Activated T-cell treated with anti-CD3 and anti-CD28 coated beads, Interleukin-2, amount 50 U/mL, for 24 hours (primary cell): Measurements from ENCODE around the gene RHBDD1.
"Not testable (repeated sequence)": the region's sequence is repeated elsewhere in the genome, so short reads cannot be mapped to it uniquely, and the experiment has no call there.

Source experiments
- DNase-seq: peaks from one replicate; pipeline ENCODE4 v3.0.0-alpha.2; 2020
- H3K27ac Mint-ChIP-seq: 2 replicates; pipeline ENCODE4 v1.8.0; 2020; ENCODE audit warnings: mild to moderate bottlenecking, mixed read lengths
- H3K27me3 Mint-ChIP-seq: 2 replicates; pipeline ENCODE4 v1.8.0; 2020; ENCODE audit warnings: mixed read lengths
- H3K36me3 Mint-ChIP-seq: 2 replicates; pipeline ENCODE4 v1.8.0; 2020; ENCODE audit warnings: low read depth, mixed read lengths
- H3K4me1 Mint-ChIP-seq: 2 replicates; pipeline ENCODE4 v1.8.0; 2020; ENCODE audit warnings: low read depth, mixed read lengths
- H3K4me3 Mint-ChIP-seq: 2 replicates; pipeline ENCODE4 v1.8.0; 2020; ENCODE audit warnings: mild to moderate bottlenecking, moderate library complexity, mixed read lengths
- H3K9me3 Mint-ChIP-seq: 2 replicates; pipeline ENCODE4 v1.8.0; 2020; ENCODE audit warnings: mixed read lengths

RHBDD1 gene

GRCh38 chr2:226828191-226828590 lies 7.7 kb upstream of the RHBDD1 start:
- no peak overlapping the region for H3K4me3 Mint-ChIP-seq
- H3K27me3 Mint-ChIP-seq = no peaks in the 10 kb centered on the region
- peaks cover 34% of the 10 kb centered on the region for H3K4me1 Mint-ChIP-seq
- DNase-seq = no peak
- H3K36me3 Mint-ChIP-seq = peaks cover 23% of the 10 kb centered on the region
- no peak overlapping the region for H3K27ac Mint-ChIP-seq
- peaks cover 5% of the 10 kb centered on the region for H3K9me3 Mint-ChIP-seq

- Mint-ChIP-seq H3K9me3 (peaks cover 2% of the 10 kb centered on the region), H3K27ac (no peak overlapping the region), H3K4me3 (no peak overlapping the region), H3K27me3 (no peaks in the 10 kb centered on the region), H3K36me3 (peaks cover 40% of the 10 kb centered on the region), H3K4me1 (peaks cover 46% of the 10 kb centered on the region)
- DNase-seq = no peak
Measured at GRCh38 chr2:226829721-226830631, 5.9 kb upstream of the RHBDD1 start.

- DNase-seq = no peak
- Mint-ChIP-seq H3K27me3 (no peaks in the 10 kb centered on the region), H3K27ac (no peak overlapping the region), H3K9me3 (peaks cover 2% of the 10 kb centered on the region), H3K36me3 (peaks cover 51% of the 10 kb centered on the region), H3K4me1 (peaks cover 48% of the 10 kb centered on the region), H3K4me3 (no peak overlapping the region)
Measured at GRCh38 chr2:226831266-226831665, 4.6 kb upstream of the RHBDD1 start.

- Mint-ChIP-seq H3K4me3 (no peak overlapping the region), H3K9me3 (peaks cover 2% of the 10 kb centered on the region), H3K27ac (no peak overlapping the region), H3K36me3 (peaks cover 59% of the 10 kb centered on the region), H3K4me1 (peaks cover 51% of the 10 kb centered on the region), H3K27me3 (no peaks in the 10 kb centered on the region)
- DNase-seq = no peak
Measured at GRCh38 chr2:226832061-226832460, 3.8 kb upstream of the RHBDD1 start.

GRCh38 chr2:226834880-226835279 lies 974 bp upstream of the RHBDD1 start:
- H3K4me1 Mint-ChIP-seq = peaks cover 61% of the 10 kb centered on the region
- H3K27me3 Mint-ChIP-seq, H3K9me3 Mint-ChIP-seq: not testable (repeated sequence)
- peak overlapping the region; percentile 99 for H3K27ac Mint-ChIP-seq
- peaks cover 79% of the 10 kb centered on the region for H3K36me3 Mint-ChIP-seq
- DNase-seq = peak; percentile 35
- peak overlapping the region; percentile 90 for H3K4me3 Mint-ChIP-seq

- DNase-seq = no peak
- Mint-ChIP-seq H3K4me1 (peaks cover 62% of the 10 kb centered on the region), H3K36me3 (peaks cover 84% of the 10 kb centered on the region)
Measured at GRCh38 chr2:226835420-226835795, 446 bp upstream of the RHBDD1 start.

GRCh38 chr2:226836548-226836885 lies 663 bp downstream of the RHBDD1 start:
- Mint-ChIP-seq H3K27ac (peak overlapping the region; percentile 99), H3K9me3 (peaks cover 2% of the 10 kb centered on the region), H3K27me3 (no peaks in the 10 kb centered on the region), H3K36me3 (peaks cover 83% of the 10 kb centered on the region), H3K4me3 (peak overlapping the region; percentile 90), H3K4me1 (peaks cover 65% of the 10 kb centered on the region)
- DNase-seq = no peak

More at GRCh38 chr2:226835420-226835795, 446 bp upstream of the RHBDD1 start:
- peak overlapping the region; percentile 90 for H3K4me3 Mint-ChIP-seq
- no peaks in the 10 kb centered on the region for H3K27me3 Mint-ChIP-seq
- H3K27ac Mint-ChIP-seq = peak overlapping the region; percentile 99
- peaks cover 2% of the 10 kb centered on the region for H3K9me3 Mint-ChIP-seq

- DNase-seq = no peak
- peaks cover 68% of the 10 kb centered on the region for H3K4me1 Mint-ChIP-seq
- H3K4me3 Mint-ChIP-seq = peak overlapping the region; percentile 90
- H3K27ac Mint-ChIP-seq = peak overlapping the region; percentile 99
- no peaks in the 10 kb centered on the region for H3K9me3 Mint-ChIP-seq
- peaks cover 83% of the 10 kb centered on the region for H3K36me3 Mint-ChIP-seq
- H3K27me3 Mint-ChIP-seq = no peaks in the 10 kb centered on the region
Measured at GRCh38 chr2:226837334-226837733, 1.5 kb downstream of the RHBDD1 start.

GRCh38 chr2:226837787-226838603 lies 2.1 kb downstream of the RHBDD1 start:
- H3K27me3 Mint-ChIP-seq = no peaks in the 10 kb centered on the region
- no peak for DNase-seq
- H3K27ac Mint-ChIP-seq = peak overlapping the region; percentile 99
- H3K36me3 Mint-ChIP-seq = peaks cover 85% of the 10 kb centered on the region
- H3K9me3 Mint-ChIP-seq = no peaks in the 10 kb centered on the region
- H3K4me3 Mint-ChIP-seq = peak overlapping the region; percentile 90
- peaks cover 72% of the 10 kb centered on the region for H3K4me1 Mint-ChIP-seq

- Mint-ChIP-seq H3K36me3 (peaks cover 85% of the 10 kb centered on the region), H3K9me3 (no peaks in the 10 kb centered on the region), H3K27ac (peak overlapping the region; percentile 99), H3K4me3 (peak overlapping the region; percentile 90), H3K4me1 (peaks cover 72% of the 10 kb centered on the region), H3K27me3 (no peaks in the 10 kb centered on the region)
- no peak for DNase-seq
Measured at GRCh38 chr2:226838722-226839121, 2.9 kb downstream of the RHBDD1 start.

GRCh38 chr2:226839161-226839560 lies 3.3 kb downstream of the RHBDD1 start:
- DNase-seq = no peak
- H3K36me3 Mint-ChIP-seq = peaks cover 84% of the 10 kb centered on the region
- peak overlapping the region; percentile 90 for H3K4me3 Mint-ChIP-seq
- H3K4me1 Mint-ChIP-seq = peaks cover 71% of the 10 kb centered on the region
- H3K9me3 Mint-ChIP-seq = no peaks in the 10 kb centered on the region
- H3K27me3 Mint-ChIP-seq = no peaks in the 10 kb centered on the region
- H3K27ac Mint-ChIP-seq = peak overlapping the region; percentile 99

GRCh38 chr2:226839951-226840350 lies 4.1 kb downstream of the RHBDD1 start:
- Mint-ChIP-seq H3K27me3 (no peaks in the 10 kb centered on the region), H3K36me3 (peaks cover 82% of the 10 kb centered on the region), H3K4me3 (no peak overlapping the region), H3K27ac (peak overlapping the region; percentile 99), H3K9me3 (no peaks in the 10 kb centered on the region), H3K4me1 (peaks cover 72% of the 10 kb centered on the region)
- no peak for DNase-seq

GRCh38 chr2:226843001-226843400 lies 7.1 kb downstream of the RHBDD1 start:
- Mint-ChIP-seq H3K27ac (peak overlapping the region; percentile 18), H3K36me3 (peaks cover 66% of the 10 kb centered on the region), H3K4me1 (peaks cover 69% of the 10 kb centered on the region)
- not testable (repeated sequence) for H3K9me3 Mint-ChIP-seq, H3K27me3 Mint-ChIP-seq, DNase-seq, H3K4me3 Mint-ChIP-seq

GRCh38 chr2:226845386-226846116 lies 9.7 kb downstream of the RHBDD1 start:
- Mint-ChIP-seq H3K27ac (no peak overlapping the region), H3K4me3 (no peak overlapping the region), H3K9me3 (no peaks in the 10 kb centered on the region), H3K36me3 (peaks cover 60% of the 10 kb centered on the region), H3K27me3 (no peaks in the 10 kb centered on the region), H3K4me1 (peaks cover 48% of the 10 kb centered on the region)
- no peak for DNase-seq
